HCEC 1CT (cell line): ENCODE data around the gene AKR1C2.
A peak's percentile ranks its signal among the peaks of the same experiment; 100 is the strongest.
"Not testable (repeated sequence)": the region's sequence is repeated elsewhere in the genome, so short reads cannot be mapped to it uniquely, and the experiment has no call there.

Source experiments
- DNase-seq: peaks from one replicate; pipeline ENCODE4 v3.0.0-alpha.2; 2017

The AKR1C2 gene

GRCh38 chr10:5023177-5023805, 19.6 kb upstream of the AKR1C2 start:
- DNase-seq = no peak

GRCh38 chr10:5021624-5022290, 18.1 kb upstream of the AKR1C2 start:
- DNase-seq = not testable (repeated sequence)

GRCh38 chr10:5019770-5020612, 16.3 kb upstream of the AKR1C2 start:
- DNase-seq = not testable (repeated sequence)

- peak; percentile 73 for DNase-seq
Observed at GRCh38 chr10:5018671-5019277, 15.1 kb upstream of the AKR1C2 start.

GRCh38 chr10:5018134-5018533, 14.5 kb upstream of the AKR1C2 start:
- no peak for DNase-seq

- peak; percentile 35 for DNase-seq
Observed at GRCh38 chr10:5014936-5015335, 11.3 kb upstream of the AKR1C2 start.

- not testable (repeated sequence) for DNase-seq
Observed at GRCh38 chr10:5014200-5014910, 10.7 kb upstream of the AKR1C2 start.

- DNase-seq = no peak
Observed at GRCh38 chr10:5013385-5013784, 9.7 kb upstream of the AKR1C2 start.

- DNase-seq = no peak
Observed at GRCh38 chr10:5012595-5012994, 8.9 kb upstream of the AKR1C2 start.

GRCh38 chr10:5011392-5011791, 7.7 kb upstream of the AKR1C2 start:
- DNase-seq = not testable (repeated sequence)

- DNase-seq = not testable (repeated sequence)
Observed at GRCh38 chr10:5010043-5010442, 6.4 kb upstream of the AKR1C2 start.

GRCh38 chr10:5008857-5009548, 5.3 kb upstream of the AKR1C2 start:
- DNase-seq = peak; percentile 9

GRCh38 chr10:5004501-5004900, 844 bp upstream of the AKR1C2 start:
- not testable (repeated sequence) for DNase-seq

- DNase-seq = not testable (repeated sequence)
Observed at GRCh38 chr10:5004030-5004385, 351 bp upstream of the AKR1C2 start.

- no peak for DNase-seq
Observed at GRCh38 chr10:5002013-5002727, 1.5 kb downstream of the AKR1C2 start.

GRCh38 chr10:4998671-4999070, 5.0 kb downstream of the AKR1C2 start:
- DNase-seq = no peak

GRCh38 chr10:4994260-4994659, 9.4 kb downstream of the AKR1C2 start:
- not testable (repeated sequence) for DNase-seq

- DNase-seq = not testable (repeated sequence)
Observed at GRCh38 chr10:4992564-4992963, 11.1 kb downstream of the AKR1C2 start.

GRCh38 chr10:4991463-4991862, 12.2 kb downstream of the AKR1C2 start:
- not testable (repeated sequence) for DNase-seq

- DNase-seq = no peak
Observed at GRCh38 chr10:4990217-4990616, 13.4 kb downstream of the AKR1C2 start.

GRCh38 chr10:4988000-4988641, 15.5 kb downstream of the AKR1C2 start:
- not testable (repeated sequence) for DNase-seq
